NAMALWA (cell line): ENCODE measurements around the gene MAPK8IP3.
"Not testable (repeated sequence)": the region's sequence is repeated elsewhere in the genome, so short reads cannot be mapped to it uniquely, and the experiment has no call there.

Experiments used
- DNase-seq: peaks from one replicate; pipeline ENCODE4 v3.0.0-alpha.2; 2015; ENCODE audit warnings: low spot score

Gene MAPK8IP3

DNA sequence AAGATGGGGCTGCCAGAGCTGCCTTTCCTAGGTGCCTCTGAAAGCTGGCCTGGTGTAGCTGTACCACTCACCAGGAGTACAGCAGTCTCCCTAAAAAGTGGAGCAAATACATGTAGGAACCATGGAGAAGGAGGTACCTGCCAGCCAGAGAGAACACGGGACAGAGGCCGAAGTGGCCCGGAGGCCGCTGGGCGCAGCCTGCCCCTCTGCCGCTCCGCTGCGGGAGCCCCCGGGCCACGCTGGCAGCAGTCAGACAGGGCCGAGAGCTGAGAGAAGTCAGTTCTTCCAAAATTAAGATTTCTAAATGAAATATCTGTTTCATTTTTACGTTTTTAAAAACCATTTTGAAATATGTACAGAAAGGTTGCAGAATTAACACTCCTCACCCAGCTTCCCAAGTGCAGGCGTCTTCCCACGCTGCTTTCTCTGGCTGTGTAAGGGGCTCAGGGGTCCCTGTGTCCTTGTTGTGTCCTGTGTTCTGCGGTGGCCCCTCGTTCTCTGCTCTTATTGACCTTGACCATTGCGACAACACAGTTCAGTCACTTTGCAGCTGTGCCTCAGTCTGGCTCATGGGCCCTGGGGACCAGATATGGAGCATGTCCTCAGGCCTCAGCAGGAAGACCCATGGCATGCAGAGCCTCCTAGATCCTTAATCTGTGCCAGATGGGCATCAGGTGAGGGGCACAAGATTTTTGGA, 5.0 kb downstream of the MAPK8IP3 start:
- no peak for DNase-seq

DNA sequence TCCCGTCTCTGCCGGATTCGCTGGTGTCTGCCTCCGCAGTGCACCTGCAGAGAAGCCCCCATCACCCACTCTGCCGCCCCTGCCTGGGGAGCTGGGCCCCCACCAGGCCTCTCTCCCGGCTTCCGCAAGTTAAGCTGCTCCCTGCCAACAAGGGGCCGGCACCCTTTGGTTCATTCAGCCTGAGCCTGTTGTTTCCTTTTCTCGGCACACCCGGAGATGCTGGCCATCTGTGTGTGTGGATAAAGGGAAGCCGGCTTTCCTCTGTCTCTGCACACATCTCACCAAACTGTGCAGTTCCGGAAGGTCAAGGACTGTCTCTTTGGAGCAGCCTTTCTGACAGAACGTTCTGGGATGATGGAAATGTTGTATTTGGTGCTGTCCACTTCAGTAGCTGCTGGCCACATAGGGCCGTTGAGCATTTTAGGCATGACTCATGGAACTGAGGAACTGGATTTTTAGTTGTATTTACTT, 6.8 kb downstream of the MAPK8IP3 start:
- DNase-seq = peak; percentile 43

DNA sequence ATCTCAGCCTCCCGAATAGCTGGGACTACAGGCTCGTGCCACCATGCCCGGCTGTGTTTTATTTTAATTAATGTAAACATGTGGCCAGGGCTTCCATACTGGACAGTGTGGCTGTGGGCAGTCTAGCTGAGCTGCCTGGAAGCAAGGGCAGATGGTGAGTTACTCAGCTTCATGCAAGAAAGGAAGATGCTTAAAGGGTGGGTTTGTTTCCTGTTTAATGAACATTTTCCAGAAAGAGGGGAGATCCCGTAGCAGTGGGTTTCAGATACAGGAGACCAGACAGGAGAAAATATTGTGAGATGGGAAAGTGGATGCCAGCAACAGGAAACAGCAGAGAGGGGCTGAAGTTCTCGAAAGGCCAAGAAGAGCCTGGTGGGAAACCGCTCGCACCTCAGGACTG, 7.3 kb downstream of the MAPK8IP3 start:
- no peak for DNase-seq

DNA sequence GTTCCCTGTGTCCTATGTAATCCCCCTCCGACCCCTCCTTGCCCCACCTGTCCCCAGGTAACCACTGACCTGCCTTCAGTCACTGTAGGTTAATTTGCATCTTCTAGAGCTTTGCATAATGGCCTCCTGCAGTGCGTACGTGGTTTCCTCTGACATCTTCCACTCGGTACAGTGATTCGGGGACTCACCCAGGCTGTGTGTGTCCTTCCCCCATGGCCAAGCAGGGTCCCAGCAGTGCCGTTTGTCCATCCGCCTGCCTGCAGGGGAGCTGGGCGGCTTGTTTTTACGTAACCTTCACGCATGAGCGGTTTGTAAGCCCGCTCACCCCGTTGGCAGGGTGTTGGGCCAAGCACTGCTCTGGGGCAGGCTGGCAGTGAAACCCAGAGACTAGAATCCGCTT, 7.9 kb downstream of the MAPK8IP3 start:
- DNase-seq = peak; percentile 76

DNA sequence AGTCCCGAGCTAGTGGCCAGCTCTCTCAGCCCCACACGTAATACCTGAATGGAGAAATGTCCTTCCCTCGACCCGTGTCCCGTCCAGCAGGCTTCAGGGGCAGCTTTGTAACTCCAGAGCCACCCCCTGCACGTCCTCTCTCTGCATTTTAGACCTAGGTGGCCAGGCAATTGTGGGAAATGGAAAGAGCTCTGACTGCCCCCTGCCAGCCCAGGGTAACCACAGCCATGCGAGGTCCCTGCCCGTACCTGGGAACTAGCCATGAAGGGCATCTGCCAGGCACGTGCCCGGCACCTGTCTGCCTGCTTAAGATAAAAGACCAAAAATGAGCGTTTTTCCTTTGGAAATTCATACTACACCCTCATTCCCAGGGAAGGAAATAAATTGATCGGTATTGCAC, 9.2 kb downstream of the MAPK8IP3 start:
- no peak for DNase-seq

DNA sequence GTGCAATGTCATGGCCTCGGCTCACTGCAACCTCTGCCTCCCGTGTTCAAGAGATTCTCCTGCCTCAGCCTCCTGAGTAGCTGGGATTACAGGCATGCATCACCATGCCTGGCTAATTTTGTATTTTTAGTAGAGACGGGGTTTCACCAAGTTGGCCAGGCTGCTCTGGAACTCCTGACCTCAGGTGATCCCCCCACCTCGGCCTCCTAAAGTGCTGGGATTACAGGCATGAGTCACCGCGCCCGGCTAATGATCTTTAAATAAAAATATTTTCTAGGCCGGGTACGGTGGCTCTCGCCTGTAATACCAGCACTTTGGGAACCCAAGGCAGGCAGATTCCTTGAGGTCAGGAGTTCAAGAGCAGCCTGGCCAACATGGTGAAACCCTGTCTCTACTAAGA, 12.2 kb downstream of the MAPK8IP3 start:
- DNase-seq = not testable (repeated sequence)

DNA sequence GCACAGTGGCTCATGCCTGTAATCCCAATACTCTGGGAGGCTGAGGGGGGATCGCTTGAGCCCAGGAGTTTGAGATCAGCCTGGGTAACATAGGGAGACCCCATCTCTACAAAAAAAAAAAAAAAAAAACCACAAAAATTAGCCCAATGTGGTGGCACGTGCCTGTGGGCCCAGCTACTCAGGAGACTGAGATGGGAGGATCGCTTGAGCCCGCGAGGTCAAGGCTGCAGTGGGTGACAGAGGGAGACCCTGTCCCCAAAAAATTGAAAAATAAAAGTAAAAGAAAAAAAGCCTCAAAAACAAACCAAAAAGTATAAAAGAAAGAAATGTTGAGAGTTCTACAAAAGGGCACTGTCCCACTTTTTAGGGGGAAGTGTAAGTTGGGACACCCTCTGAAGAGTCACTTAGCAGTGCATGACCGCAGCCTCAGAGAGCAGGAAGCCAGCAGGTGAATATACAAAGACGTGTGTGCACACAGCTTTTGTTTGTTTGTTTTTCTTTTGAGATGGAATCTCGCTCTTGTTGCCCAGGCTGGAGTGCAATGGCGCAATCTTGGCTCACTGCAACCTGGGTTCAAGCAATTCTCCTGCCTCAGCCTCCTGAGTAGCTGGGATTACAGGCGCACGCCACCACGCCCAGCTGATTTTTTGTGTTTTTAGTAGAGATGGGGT, 13.7 kb downstream of the MAPK8IP3 start:
- DNase-seq = peak; percentile 34

DNA sequence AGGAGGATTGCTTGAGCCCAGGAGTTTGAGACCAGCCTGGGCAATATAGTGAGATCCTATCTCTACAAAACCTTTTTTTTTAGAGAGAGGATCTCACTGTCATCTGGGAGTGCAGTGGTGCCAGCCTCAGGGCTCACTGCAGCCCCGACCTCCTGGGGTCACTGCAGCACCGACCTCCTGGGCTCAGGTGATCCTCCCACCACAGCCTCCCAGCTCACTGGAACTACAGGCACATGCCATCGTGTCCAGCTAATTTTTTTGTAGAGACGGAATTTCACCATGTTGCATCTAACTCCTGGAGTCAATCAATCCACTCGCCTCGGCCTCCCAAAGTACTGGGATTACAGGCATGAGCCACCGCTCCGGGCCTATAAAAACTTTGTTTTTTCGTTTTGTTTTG, 15.4 kb downstream of the MAPK8IP3 start:
- no peak for DNase-seq

DNA sequence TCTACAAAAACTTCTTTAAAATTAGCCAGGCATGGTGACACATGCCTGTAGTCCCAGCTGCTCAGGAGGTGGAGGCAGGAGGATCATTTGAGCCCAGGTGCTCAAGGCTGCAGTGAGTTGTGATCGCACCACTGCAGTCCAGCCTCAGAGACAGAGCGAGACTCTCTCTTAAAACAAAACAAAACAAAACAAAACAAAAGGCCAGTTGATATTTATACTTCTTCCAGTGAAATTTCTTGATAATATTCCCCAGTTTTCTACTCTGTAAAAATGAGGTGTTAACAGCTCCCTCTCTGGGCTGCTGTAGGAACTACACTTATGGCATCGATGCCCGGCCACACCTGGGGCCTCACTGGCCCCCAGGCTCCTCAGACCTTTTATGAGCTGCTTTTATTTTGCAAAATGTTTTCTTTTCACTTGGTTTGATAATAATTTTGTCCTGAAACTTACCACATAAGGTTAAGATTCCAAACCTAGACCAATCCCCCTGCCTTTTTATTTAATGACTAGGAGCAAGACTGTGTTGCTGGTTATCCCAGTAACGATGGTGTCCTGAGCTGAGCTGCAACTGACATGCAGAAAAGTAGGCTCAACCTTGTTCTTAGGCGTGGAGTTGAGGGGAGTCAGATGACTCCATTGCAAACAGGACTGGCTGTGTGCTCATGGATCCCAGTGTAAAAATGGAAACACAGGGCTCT, 17.6 kb downstream of the MAPK8IP3 start:
- DNase-seq = peak; percentile 77

DNA sequence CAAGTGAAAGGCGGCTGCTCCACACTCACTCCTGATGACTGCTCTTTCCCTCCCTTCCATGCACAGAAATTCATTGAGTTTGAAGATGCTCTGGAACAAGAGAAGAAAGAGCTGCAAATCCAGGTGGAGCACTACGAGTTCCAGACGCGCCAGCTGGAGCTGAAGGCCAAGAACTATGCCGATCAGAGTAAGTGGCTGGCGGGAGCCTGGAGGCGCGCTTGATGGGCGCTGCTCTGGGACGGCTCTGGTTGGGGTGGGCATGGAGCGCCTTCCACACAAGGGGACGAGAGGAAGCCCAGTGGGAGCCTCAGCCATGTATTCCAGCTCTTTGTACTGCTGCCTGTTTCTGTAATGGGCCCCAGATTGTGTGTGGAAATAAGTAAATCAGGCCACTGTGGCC, 18.5 kb downstream of the MAPK8IP3 start:
- DNase-seq = no peak

DNA sequence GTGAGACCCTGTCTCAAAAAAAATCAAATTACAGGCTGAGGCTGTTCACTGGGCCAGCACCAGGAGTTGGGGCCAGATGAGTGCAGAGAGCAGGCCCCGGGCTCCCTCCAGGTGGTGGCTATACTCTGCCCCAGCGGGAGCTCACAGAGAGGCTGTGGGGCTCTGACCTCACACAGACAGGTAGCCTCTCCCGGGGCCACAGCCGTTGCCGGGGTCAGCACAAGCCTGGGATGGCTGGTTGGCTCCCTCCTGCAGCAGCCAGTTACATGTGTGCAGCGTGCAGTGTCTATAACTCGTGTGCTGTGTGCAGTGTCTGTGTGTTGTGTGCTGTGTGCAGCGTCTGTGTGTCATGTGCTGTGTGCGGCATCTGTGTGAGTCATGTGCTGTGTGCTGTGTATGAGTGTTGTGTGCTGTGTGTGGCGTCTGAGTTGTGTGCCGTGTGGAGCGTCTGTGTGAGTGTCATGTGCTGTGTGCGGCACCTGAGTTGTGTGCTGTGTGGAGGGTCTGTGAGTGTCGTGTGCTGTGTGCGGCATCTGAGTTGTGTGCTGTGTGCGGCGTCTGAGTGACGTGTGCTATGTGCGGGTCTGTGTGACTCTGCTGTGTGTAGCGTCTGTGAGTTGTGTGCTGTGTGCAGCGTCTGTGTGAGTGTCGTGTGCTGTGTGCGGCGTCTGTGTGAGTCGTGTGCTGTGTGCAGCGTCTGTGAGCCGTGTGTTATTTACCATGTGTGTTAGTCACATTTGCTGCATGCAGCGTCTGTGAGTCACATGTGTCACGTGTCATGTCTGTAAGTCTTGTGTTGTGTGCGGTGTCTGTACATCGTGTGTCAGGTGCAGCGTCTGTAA, 20.9 kb downstream of the MAPK8IP3 start:
- DNase-seq = no peak

DNA sequence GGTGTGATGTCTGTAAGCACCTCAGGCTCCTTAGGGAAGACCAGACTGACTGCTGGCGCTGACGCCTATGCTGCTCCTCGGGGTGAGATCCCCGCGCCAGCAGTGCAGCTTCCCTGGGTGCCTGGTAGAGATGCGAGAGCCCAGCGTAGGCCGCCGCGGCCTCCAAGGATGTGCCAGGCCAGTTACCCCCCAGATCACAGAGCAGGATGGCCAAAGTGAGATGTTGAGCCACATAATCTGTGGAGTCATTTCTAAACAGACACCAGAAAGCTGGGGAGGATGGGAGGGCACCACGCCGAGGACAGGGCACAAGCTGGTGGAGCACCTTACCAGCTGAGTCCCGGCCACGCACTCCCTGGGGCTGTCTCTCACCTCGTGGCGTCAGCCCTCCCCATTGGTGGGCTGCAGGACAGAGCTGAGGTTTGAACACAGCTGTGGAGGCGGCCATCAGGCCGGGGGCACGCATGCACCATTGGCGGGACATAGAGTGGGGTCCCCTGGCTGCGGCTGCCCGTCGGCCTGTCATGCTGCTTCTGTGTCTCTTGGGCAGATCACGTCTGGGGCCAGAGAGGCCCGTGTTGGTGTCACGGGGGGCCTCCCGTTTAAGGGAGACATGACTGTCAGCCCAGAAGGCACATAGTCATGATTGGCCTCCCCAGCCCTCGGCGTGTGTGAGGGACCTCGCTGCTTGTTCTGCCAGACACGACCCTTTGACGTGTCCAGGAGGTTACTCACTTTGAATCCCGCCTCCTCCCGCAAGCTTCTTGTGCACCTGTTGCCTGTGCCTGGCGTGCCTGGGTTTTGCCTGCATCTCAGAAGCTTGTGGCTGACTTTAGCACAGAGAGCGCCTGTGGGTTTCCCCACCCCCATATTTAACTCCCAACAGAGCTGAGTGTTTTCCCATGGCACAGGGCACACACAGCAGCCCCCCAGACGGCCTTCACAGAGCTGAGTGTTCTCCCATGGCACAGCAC, 21.9 kb downstream of the MAPK8IP3 start:
- DNase-seq = no peak

DNA sequence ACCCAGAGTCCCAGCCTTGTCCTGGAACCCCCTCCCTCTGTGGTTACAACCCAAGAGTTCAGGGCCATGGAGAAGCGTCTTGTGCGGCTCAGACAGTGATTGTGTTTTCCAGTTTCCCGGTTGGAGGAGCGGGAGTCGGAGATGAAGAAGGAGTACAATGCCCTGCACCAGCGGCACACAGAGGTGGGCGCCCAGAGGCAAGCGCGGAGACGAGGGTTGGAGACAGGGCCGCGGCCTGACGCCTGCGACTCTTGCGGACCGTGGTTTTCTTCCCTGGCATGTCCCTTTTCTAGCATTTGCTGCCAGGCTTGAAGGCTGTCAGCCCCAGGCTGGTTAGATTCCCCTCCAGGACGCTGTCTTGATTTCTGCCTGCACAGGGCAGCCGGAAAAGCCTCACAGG, 23.0 kb downstream of the MAPK8IP3 start:
- DNase-seq = no peak

DNA sequence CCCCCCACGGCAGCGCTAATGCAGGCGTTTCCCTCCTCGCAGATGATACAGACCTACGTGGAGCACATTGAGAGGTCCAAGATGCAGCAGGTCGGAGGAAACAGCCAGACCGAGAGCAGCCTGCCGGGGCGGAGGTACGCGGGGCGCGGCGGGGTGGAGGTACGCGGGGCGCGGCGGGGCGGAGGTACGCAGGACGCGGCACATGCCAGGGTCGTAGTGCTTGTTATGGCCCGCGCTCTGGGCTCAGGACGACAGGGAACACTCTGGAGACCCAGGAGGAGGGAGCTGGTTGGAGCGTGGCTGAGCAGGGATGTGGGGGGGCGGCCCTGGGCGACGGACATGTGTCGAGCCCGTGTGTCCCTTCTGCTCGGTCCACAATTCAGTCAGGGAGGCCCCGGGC, 23.4 kb downstream of the MAPK8IP3 start:
- no peak for DNase-seq

DNA sequence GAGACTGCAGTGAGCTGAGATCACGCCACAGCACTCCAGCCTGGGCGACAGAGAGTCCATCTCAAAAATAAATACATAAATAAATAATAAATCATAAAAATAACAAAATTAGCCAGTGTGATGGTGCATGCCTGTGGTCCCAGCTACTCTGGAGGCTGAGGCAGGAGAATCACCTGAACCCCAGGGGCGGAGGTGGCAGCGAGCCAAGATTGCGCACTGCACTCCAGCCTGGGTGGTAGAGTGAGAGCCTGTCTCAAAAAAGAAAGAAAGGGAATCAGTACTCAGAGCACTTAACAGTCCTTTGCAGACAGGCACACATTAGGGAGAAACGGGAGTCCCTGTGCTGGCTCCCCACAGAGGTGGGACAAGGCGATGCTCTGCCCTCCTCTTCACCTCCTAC, 25.1 kb downstream of the MAPK8IP3 start:
- no peak for DNase-seq

DNA sequence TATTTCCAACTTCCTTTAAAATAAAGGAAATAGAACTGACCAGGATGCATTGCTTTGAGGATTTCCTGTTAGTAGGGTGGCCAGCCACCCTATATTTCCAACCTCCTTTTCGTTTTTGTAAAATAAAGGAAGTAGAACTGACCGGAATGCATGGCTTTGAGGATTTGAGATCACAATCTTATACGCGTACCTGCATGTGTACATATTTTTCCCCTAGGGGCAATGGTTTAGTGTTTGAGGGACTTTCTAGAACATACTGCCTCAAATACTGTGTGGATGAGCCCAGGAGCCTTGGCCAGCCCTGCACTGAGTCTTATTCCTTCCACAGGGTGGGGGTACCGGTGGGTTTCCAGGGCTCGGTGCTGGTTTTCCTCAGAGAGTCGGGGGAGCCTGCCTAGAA, 25.6 kb downstream of the MAPK8IP3 start:
- no peak for DNase-seq

DNA sequence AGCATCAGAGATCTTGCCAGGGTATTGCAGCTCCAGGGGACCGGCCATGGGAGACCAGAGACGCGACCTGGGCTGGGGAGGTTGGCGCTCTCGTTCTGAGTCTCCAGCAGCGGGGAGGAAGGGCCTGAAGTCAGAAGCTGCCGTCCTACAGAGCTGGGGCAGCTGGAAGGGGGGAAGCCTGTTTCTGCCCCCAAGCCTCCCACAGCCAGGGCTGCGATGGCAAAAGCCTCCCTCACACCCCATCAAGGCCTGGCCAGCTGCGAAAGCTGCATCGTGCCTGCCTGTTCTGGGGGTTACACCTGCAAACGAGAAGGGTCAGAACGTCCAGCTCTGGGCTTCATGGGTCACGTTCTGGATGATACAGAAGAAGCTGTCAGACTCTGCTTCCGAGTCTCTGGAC, 26.1 kb downstream of the MAPK8IP3 start:
- DNase-seq = no peak

DNA sequence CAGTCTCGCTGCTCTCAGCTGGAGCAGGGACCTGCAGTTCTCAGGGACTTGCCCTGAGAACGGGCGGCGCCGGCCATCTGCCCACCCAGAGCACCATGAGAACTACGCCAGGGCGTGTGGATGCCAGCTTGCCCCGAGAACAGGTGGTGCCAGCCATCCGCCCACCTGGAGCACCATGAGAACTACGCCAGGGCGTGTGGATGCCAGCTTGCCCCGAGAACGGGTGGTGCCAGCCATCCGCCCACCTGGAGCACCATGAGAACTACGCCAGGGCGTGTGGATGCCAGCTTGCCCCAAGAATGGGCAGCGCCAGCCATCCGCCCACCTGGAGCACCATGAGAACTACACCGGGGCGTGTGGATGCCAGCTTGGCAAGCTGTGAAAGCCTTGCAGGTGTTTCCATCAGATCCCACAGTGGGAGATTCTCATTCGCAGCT, 26.6 kb downstream of the MAPK8IP3 start:
- DNase-seq = not testable (repeated sequence)

DNA sequence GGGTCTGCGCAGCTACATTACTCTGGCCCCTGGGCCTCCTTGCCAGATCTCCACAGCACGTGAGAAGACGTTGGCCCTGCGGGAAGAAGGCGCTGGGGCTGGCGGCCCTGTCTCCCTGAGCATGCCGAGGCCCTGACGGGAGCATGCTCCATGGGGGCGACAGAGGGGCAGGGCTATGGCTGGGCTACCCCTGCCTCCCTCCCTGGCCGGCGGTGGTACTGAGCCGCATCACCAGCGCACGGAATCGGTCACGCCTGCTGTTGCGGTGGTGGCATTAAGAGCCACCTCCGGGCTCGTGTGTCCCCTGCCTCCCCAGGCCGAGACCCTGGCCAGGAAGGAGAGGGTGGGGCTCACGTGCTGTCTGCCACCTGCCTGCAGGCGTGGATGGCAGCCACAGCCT, 28.1 kb downstream of the MAPK8IP3 start:
- DNase-seq = no peak

DNA sequence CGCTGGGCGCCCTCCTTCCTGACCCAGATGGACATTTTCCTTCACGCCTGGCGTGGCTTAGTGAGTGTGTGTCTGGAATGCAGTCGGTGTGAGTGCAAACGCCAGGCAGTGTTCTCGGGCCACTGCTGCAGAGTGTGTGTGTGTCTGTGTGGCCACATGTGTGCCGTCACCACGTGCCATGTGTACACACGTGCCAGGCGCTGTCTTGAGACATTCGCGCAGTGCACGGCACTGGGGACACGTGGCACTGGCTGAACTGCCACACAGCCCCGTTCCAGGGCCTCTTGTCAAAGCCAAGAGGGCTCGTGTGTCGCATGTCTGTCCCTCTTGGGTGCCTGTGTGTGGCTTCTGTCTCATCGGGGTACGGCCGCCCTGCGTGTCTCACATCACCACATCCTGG, 28.8 kb downstream of the MAPK8IP3 start:
- no peak for DNase-seq

DNA sequence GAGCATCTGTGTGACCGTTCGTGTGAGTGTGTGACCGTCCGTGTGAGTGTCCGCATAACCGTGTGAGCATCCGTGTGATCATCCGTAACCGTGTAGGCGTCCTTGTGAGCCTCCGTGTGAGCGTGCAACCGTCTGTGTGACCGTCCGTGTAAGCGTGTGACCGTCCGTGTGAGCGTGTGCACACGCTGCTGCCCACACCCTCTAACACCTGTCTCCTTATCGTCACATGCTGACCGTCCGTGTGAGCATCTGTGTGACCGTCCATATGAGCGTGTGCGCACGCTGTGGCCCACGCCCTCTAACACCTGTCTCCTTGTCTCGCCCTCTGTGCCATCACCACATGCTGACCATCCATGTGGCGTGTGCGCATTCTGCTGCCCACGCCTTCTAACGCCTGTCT, 34.2 kb downstream of the MAPK8IP3 start:
- no peak for DNase-seq
